IMR-90 (cell line): Measurements from ENCODE around the gene LAMA2. TPM values are rescaled to one million over a fixed set of nuclear protein-coding genes. Genes with fewer than 3 reads are reported as not detected.

Source experiments
- ATAC-seq: fragments of 200-7000 bp; cut with Tn5 transposase; 2 replicates; pipeline ENCODE4 v1.9.1; 2020; ENCODE audit warnings: low read depth, mild to moderate bottlenecking, moderate library complexity
- BruUV-seq: library from RNA; stranded (reverse); fragments of 400-500 nt; replicated peaks from 2 replicates; lab custom pipeline; 2021; lab: Mats Ljungman, UMichigan
- CTCF ChIA-PET: fragments of 300-600 bp; formaldehyde crosslinking; extraction: SDS; loops from one replicate; lab custom pipeline; 2021; ENCODE audit warnings: antibody characterized with exemption; lab: Yijun Ruan, JAX
- POLR2A ChIA-PET: fragments of 300-600 bp; sonication (Branson Sonifier 250); formaldehyde crosslinking; loops from one replicate; lab custom pipeline; 2022; ENCODE audit warnings: antibody characterized with exemption; ENCODE audit not compliant: unreplicated experiment; lab: Charles Lee
- DNase-seq: peaks from one replicate; pipeline ENCODE4 v3.0.0; 2013
- H2AFZ ChIP-seq: replicated peaks from 2 replicates; pipeline ENCODE3; 2013; ENCODE audit warnings: low read length, mild to moderate bottlenecking; ENCODE audit not compliant: poor library complexity
- H2AK5ac ChIP-seq: 2 replicates; pipeline ENCODE4 v1.6.1; 2013; ENCODE audit warnings: low read depth, low read length, inconsistent platforms
- H2AK9ac ChIP-seq: replicated peaks from 2 replicates; pipeline ENCODE3; 2013; ENCODE audit warnings: mild to moderate bottlenecking, low read depth, low read length, moderate library complexity; ENCODE audit not compliant: poor library complexity
- H2BK120ac ChIP-seq: 2 replicates; pipeline ENCODE4 v1.6.1; 2013; ENCODE audit warnings: low read depth, low read length, inconsistent platforms
- H2BK15ac ChIP-seq: 3 replicates; pipeline ENCODE4 v1.6.1; 2013; ENCODE audit warnings: low read depth, low read length, inconsistent platforms
- H2BK20ac ChIP-seq: 2 replicates; pipeline ENCODE4 v1.6.1; 2013; ENCODE audit warnings: low read depth, mild to moderate bottlenecking, inconsistent platforms, low read length, moderate library complexity
- H2BK5ac ChIP-seq: 2 replicates; pipeline ENCODE4 v1.6.1; 2013; ENCODE audit warnings: mild to moderate bottlenecking, low read depth, low read length, inconsistent platforms; ENCODE audit not compliant: poor library complexity, severe bottlenecking
- H3K14ac ChIP-seq: replicated peaks from 2 replicates; pipeline ENCODE4 v1.6.1; 2013; ENCODE audit warnings: low read depth, low read length, inconsistent platforms
- H3K18ac ChIP-seq: 2 replicates; pipeline ENCODE4 v1.6.1; 2013; ENCODE audit warnings: low read depth, low read length, control low read depth
- H3K23ac ChIP-seq: 2 replicates; pipeline ENCODE4 v1.6.1; 2013; ENCODE audit warnings: low read depth, low read length, inconsistent platforms
- H3K27ac ChIP-seq: 2 replicates; pipeline ENCODE4 v1.5.1; 2013; ENCODE audit warnings: mild to moderate bottlenecking, control low read depth, low read length; ENCODE audit not compliant: insufficient read depth
- H3K27me3 ChIP-seq: 2 replicates; pipeline ENCODE4 v1.6.1; 2013; ENCODE audit warnings: low read length; ENCODE audit not compliant: control insufficient read depth, insufficient read depth
- H3K36me3 ChIP-seq: 2 replicates; pipeline ENCODE4 v1.6.1; 2013; ENCODE audit warnings: low read length, mixed read lengths; ENCODE audit not compliant: control insufficient read depth, insufficient read depth
- H3K4ac ChIP-seq: 2 replicates; pipeline ENCODE4 v1.6.1; 2013; ENCODE audit warnings: low read depth, low read length, inconsistent platforms
- H3K4me1 ChIP-seq: 2 replicates; pipeline ENCODE4 v1.6.1; 2013; ENCODE audit warnings: low read length, mixed read lengths; ENCODE audit not compliant: control insufficient read depth, insufficient read depth
- H3K4me2 ChIP-seq: 2 replicates; pipeline ENCODE4 v1.6.1; 2013; ENCODE audit warnings: low read depth, mild to moderate bottlenecking, control low read depth, low read length, moderate library complexity
- H3K4me3 ChIP-seq: 2 replicates; pipeline ENCODE4 v1.5.1; 2013; ENCODE audit warnings: low read depth, mild to moderate bottlenecking, control low read depth, low read length, moderate library complexity; ENCODE audit not compliant: insufficient read depth
- H3K56ac ChIP-seq: 2 replicates; pipeline ENCODE4 v1.6.1; 2013; ENCODE audit warnings: low read length, inconsistent platforms; ENCODE audit not compliant: insufficient read depth; ENCODE audit errors: extremely low read depth
- H3K79me1 ChIP-seq, 2 experiments: 2 replicates each; pipeline ENCODE4 v1.6.1; 2013; ENCODE audit warnings: low read length in 2 of 2, inconsistent platforms in 1 of 2, low read depth in 1 of 2
- H3K9ac ChIP-seq: 2 replicates; pipeline ENCODE4 v1.6.1; 2013; ENCODE audit warnings: low read depth, low read length, control low read depth
- H3K9me1 ChIP-seq: 2 replicates; pipeline ENCODE4 v1.6.1; 2013; ENCODE audit warnings: low read length, inconsistent platforms; ENCODE audit not compliant: insufficient read depth
- H3K9me3 ChIP-seq: 2 replicates; pipeline ENCODE4 v1.6.1; 2013; ENCODE audit warnings: low read length; ENCODE audit not compliant: control insufficient read depth, insufficient read depth
- H4K20me1 ChIP-seq: 2 replicates; pipeline ENCODE4 v1.6.1; 2013; ENCODE audit warnings: low read length, inconsistent platforms; ENCODE audit not compliant: insufficient read depth
- H4K5ac ChIP-seq: 2 replicates; pipeline ENCODE4 v1.6.1; 2013; ENCODE audit warnings: mild to moderate bottlenecking, low read depth, low read length, control low read depth
- H4K8ac ChIP-seq, 2 experiments: 2 replicates each; pipeline ENCODE4 v1.6.1; 2013; ENCODE audit warnings: low read depth in 2 of 2, low read length in 2 of 2, control low read depth in 1 of 2, inconsistent platforms in 1 of 2
- H4K91ac ChIP-seq: 2 replicates; pipeline ENCODE4 v1.6.1; 2013; ENCODE audit warnings: low read depth, low read length, inconsistent platforms; ENCODE audit not compliant: insufficient read depth
- BHLHE40 ChIP-seq: fragments of 150-350 bp; IDR thresholded peaks from 2 replicates; pipeline ENCODE4 v1.6.1; 2016; ENCODE audit warnings: mild to moderate bottlenecking, low read depth, low read length
- CTCF ChIP-seq: conservative IDR thresholded peaks from 2 replicates; pipeline ENCODE4 v1.5.1; 2012; ENCODE audit warnings: mild to moderate bottlenecking, low read depth, low read length, improper control_type of control experiment
- ELK1 ChIP-seq: fragments of 150-350 bp; IDR thresholded peaks from 2 replicates; pipeline ENCODE4 v1.6.1; 2016; ENCODE audit warnings: low read depth, mild to moderate bottlenecking, low read length, moderate library complexity, borderline replicate concordance
- MAFK ChIP-seq: IDR thresholded peaks from 2 replicates; pipeline ENCODE4 v1.6.1; 2012; ENCODE audit warnings: low read depth, low read length, improper control_type of control experiment
- MXI1 ChIP-seq: IDR thresholded peaks from 2 replicates; pipeline ENCODE4 v1.6.1; 2012; ENCODE audit warnings: low read depth, mild to moderate bottlenecking, low read length, moderate library complexity, borderline replicate concordance
- NFE2L2 ChIP-seq: fragments of 150-350 bp; IDR thresholded peaks from 2 replicates; pipeline ENCODE4 v1.6.1; 2016; ENCODE audit warnings: low read depth, mild to moderate bottlenecking, low read length
- RCOR1 ChIP-seq: IDR thresholded peaks from 2 replicates; pipeline ENCODE4 v1.6.1; 2012; ENCODE audit warnings: mild to moderate bottlenecking, low read length, improper control_type of control experiment; ENCODE audit not compliant: insufficient replicate concordance
- RFX5 ChIP-seq: IDR thresholded peaks from 2 replicates; pipeline ENCODE4 v1.8.0; 2012; ENCODE audit warnings: low read depth, mild to moderate bottlenecking, low read length, moderate library complexity
- WGBS, 2 experiments: methylation state at CpG; one replicate each; pipeline versions ENCODE4 v1.1.5 to v1.1.7; 2013; ENCODE audit warnings: missing lambda C conversion rate in 2 of 2; ENCODE audit not compliant: insufficient read length in 1 of 2; ENCODE audit errors: extremely low coverage in 2 of 2; 5-methylcytosine and 5-hydroxymethylcytosine counted together
- dilution Hi-C: fragments of 300-500 bp; cut with HindIII; formaldehyde crosslinking; loops from one replicate; pipeline ENCODE4 v1.14.3; 2018; ENCODE audit warnings: low sequenced_read_pairs; ENCODE audit not compliant: unreplicated experiment
- in situ Hi-C: fragments of 300-500 bp; cut with MboI; formaldehyde crosslinking; loops from 3 replicates; pipeline ENCODE4 v1.14.3; 2019; ENCODE audit warnings: low sequenced_read_pairs, inconsistent platforms, mixed read lengths
- intact Hi-C: fragments of 100-400 bp; cut with micrococcal nuclease; formaldehyde crosslinking; loops from 2 replicates; pipeline ENCODE4 v1.10.0; 2022
- polyA plus RNA-seq, 3 experiments: library from polyadenylated mRNA; depleted of rRNA; stranded (reverse); fragments of >200 nt; gene quantifications; 2 replicates each; pipeline ENCODE4 v1.2.3, GENCODE V29; 2012; ENCODE audit warnings: low replicate concordance in 1 of 3
- total RNA-seq: library from RNA; depleted of rRNA; stranded (reverse); fragments of >200 nt; gene quantifications from 2 replicates; pipeline ENCODE4 v1.2.3, GENCODE V29; 2012

The LAMA2 gene
- total and polyA plus RNA-seq, 2 of the 4 experiments (the other 2 are of a cell fraction), result 9.9 to 13.3 TPM

GRCh38 chr6:129284225-129284624, 401.3 kb downstream of the LAMA2 start:
- dilution Hi-C loops, result no loop called here
- Histone ChIP-seq H2AFZ (no peak overlapping the region), H3K27me3 (no peaks in the 10 kb centered on the region), H3K4me2 (no peak overlapping the region), H3K36me3 (no peaks in the 10 kb centered on the region), H4K91ac (no peak overlapping the region), H3K27ac (no peak overlapping the region), H3K9me3 (no peaks in the 10 kb centered on the region), H3K18ac (no peak overlapping the region), H3K56ac (no peak overlapping the region), H2AK9ac (no peak overlapping the region), H3K9ac (no peak overlapping the region), H2BK5ac (no peak overlapping the region), H2BK120ac (no peak overlapping the region), H4K20me1 (no peaks in the 10 kb centered on the region), H4K8ac (no peak overlapping the region), H3K4me1 (0 out of 2 replicates have a peak, but pooled peaks cover 2% of the 10 kb centered on the region), H2BK15ac (no peak overlapping the region), H2BK20ac (no peak overlapping the region), H3K9me1 (no peaks in the 10 kb centered on the region; the same call in 1 of the 2 replicates), H2AK5ac (no peak overlapping the region), H3K4me3 (no peak overlapping the region), H3K79me1 (no peaks in the 10 kb centered on the region), H3K23ac (no peak overlapping the region), H4K5ac (no peak overlapping the region), H3K14ac (no peak overlapping the region), H3K4ac (no peak overlapping the region)
- no peak for TF ChIP-seq RCOR1
- no peak for TF ChIP-seq RFX5
- TF ChIP-seq CTCF, result no peak
- TF ChIP-seq NFE2L2, result no peak
- TF ChIP-seq MXI1, result no peak
- TF ChIP-seq MAFK, result no peak
- TF ChIP-seq ELK1, result no peak
- no peak for TF ChIP-seq BHLHE40
- intact Hi-C loops, result no loop called here
- no TSS peak for BruUV-seq
- ChIA-PET POLR2A (no interaction called here), CTCF (no interaction called here)
- in situ Hi-C loops, result no loop called here
- ATAC-seq (no peak), DNase-seq (no peak)
- WGBS, 2 experiments, result 90% methylated on average over 2 of the region's 3 CpGs; no CpG with 5 or more reads in 1 of the 2 experiments
